ENCODE data around the gene ANKRD39.
"Not testable (repeated sequence)": the region's sequence is repeated elsewhere in the genome, so short reads cannot be mapped to it uniquely, and the experiment has no call there.

ANKRD39 gene

GRCh38 chr2:96870626-96871255 is 12.9 kb upstream of the ANKRD39 start:
- DNase-seq (ENCODE audit: low read depth) = no peak

- DNase-seq (ENCODE audit: low read depth) = no peak
Observed at GRCh38 chr2:96869822-96870625, 12.2 kb upstream of the ANKRD39 start, which contains the start of gene SEMA4C. Gene SEMA4C, minus strand, starts transcription at chr2:96870080. Its CDS starts 2,194 bp downstream, at chr2:96867886.

GRCh38 chr2:96869281-96869821 is 11.5 kb upstream of the ANKRD39 start:
- DNase-seq (ENCODE audit: low read depth) = no peak

GRCh38 chr2:96868555-96869280 is 10.9 kb upstream of the ANKRD39 start:
- DNase-seq (ENCODE audit: low read depth) = peak; percentile 51

GRCh38 chr2:96867756-96868554 is 10.1 kb upstream of the ANKRD39 start:
- no peak for DNase-seq (ENCODE audit: low read depth)

- DNase-seq (ENCODE audit: low read depth) = no peak
Observed at GRCh38 chr2:96866986-96867755, 9.4 kb upstream of the ANKRD39 start.

GRCh38 chr2:96866586-96866985 is 8.8 kb upstream of the ANKRD39 start:
- no peak for DNase-seq (ENCODE audit: low read depth)

GRCh38 chr2:96866149-96866548 is 8.3 kb upstream of the ANKRD39 start:
- DNase-seq (ENCODE audit: low read depth) = no peak

GRCh38 chr2:96865654-96866053 is 7.8 kb upstream of the ANKRD39 start:
- no peak for DNase-seq (ENCODE audit: low read depth)

GRCh38 chr2:96864343-96865091 is 6.7 kb upstream of the ANKRD39 start:
- no peak for DNase-seq (ENCODE audit: low read depth)

- DNase-seq (ENCODE audit: low read depth) = no peak
Observed at GRCh38 chr2:96863575-96864342, 5.9 kb upstream of the ANKRD39 start.

GRCh38 chr2:96863056-96863455 is 5.2 kb upstream of the ANKRD39 start:
- not testable (repeated sequence) for DNase-seq (ENCODE audit: low read depth)

- DNase-seq (ENCODE audit: low read depth) = no peak
Observed at GRCh38 chr2:96861074-96861473, 3.3 kb upstream of the ANKRD39 start.

- DNase-seq (ENCODE audit: low read depth) = no peak
Observed at GRCh38 chr2:96860065-96861029, 2.5 kb upstream of the ANKRD39 start.

- DNase-seq (ENCODE audit: low read depth) = no peak
Observed at GRCh38 chr2:96859681-96860064, 1.9 kb upstream of the ANKRD39 start.

- no peak for DNase-seq (ENCODE audit: low read depth)
Observed at GRCh38 chr2:96859099-96859649, 1.4 kb upstream of the ANKRD39 start.

GRCh38 chr2:96856776-96857666 is 795 bp downstream of the ANKRD39 start:
- DNase-seq (ENCODE audit: low read depth) = no peak

Data from GM04503 (cell line).